ENCODE measurements around the gene BRCA2.

The BRCA2 gene

DNA sequence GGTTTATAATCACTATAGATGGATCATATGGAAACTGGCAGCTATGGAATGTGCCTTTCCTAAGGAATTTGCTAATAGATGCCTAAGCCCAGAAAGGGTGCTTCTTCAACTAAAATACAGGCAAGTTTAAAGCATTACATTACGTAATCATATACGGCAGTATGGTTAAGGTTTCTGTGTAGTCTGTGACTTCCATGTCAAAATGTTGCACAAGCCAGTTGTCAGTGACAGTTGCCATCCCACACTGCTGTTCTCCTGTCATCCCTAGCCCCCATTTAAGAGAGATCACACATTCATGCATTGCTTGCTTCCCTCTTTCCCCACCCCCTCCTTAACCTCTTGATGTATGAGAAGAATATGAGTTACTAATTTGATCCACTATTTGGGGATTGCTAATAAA lies 47.3 kb downstream of the BRCA2 start:
- no peak overlapping the region for H3K9ac ChIP-seq (ENCODE audit: insufficient read length, low read depth)
- peaks cover 18% of the 10 kb centered on the region for H3K36me3 ChIP-seq (ENCODE audit: insufficient read depth, insufficient read length, low read length)
- no peak overlapping the region for H3K4me3 ChIP-seq (ENCODE audit: insufficient read length, low read depth)
- DNase-seq (ENCODE audit: low read depth, low spot score), result no peak
- TF ChIP-seq SUZ12 (IDR thresholded peaks at IDR 0.05; ENCODE audit: extremely low read depth, insufficient read depth, insufficient read length) (no peak), ZNF274 (IDR thresholded peaks at IDR 0.05; ENCODE audit: low read depth, low read length) (no peak), YY1 (IDR thresholded peaks at IDR 0.05; ENCODE audit: insufficient read depth, insufficient read length) (no peak)
- H3K4me1 ChIP-seq (ENCODE audit: insufficient read depth, insufficient read length), result no peaks in the 10 kb centered on the region
- no peaks in the 10 kb centered on the region for H3K27me3 ChIP-seq (ENCODE audit: insufficient read depth, insufficient read length)
- H3K9me3 ChIP-seq (ENCODE audit: insufficient read depth, low read length), result no peaks in the 10 kb centered on the region

GRCh38 chr13:32370805-32371204 lies 55.5 kb downstream of the BRCA2 start:
- Histone ChIP-seq H3K27me3 (ENCODE audit: insufficient read depth, insufficient read length) (no peaks in the 10 kb centered on the region), H3K9me3 (ENCODE audit: insufficient read depth, low read length) (peaks cover 8% of the 10 kb centered on the region; the same call in 1 of the 2 replicates), H3K9ac (ENCODE audit: insufficient read length, low read depth) (no peak overlapping the region), H3K36me3 (ENCODE audit: insufficient read depth, insufficient read length, low read length) (peaks cover 22% of the 10 kb centered on the region), H3K4me3 (ENCODE audit: insufficient read length, low read depth) (no peak overlapping the region), H3K4me1 (ENCODE audit: insufficient read depth, insufficient read length) (no peaks in the 10 kb centered on the region)
- no peak for DNase-seq (ENCODE audit: low read depth, low spot score)
- TF ChIP-seq SUZ12 (IDR thresholded peaks at IDR 0.05; ENCODE audit: extremely low read depth, insufficient read depth, insufficient read length), result no peak
- no peak for TF ChIP-seq ZNF274 (IDR thresholded peaks at IDR 0.05; ENCODE audit: low read depth, low read length)
- no peak for TF ChIP-seq YY1 (IDR thresholded peaks at IDR 0.05; ENCODE audit: insufficient read depth, insufficient read length)

DNA sequence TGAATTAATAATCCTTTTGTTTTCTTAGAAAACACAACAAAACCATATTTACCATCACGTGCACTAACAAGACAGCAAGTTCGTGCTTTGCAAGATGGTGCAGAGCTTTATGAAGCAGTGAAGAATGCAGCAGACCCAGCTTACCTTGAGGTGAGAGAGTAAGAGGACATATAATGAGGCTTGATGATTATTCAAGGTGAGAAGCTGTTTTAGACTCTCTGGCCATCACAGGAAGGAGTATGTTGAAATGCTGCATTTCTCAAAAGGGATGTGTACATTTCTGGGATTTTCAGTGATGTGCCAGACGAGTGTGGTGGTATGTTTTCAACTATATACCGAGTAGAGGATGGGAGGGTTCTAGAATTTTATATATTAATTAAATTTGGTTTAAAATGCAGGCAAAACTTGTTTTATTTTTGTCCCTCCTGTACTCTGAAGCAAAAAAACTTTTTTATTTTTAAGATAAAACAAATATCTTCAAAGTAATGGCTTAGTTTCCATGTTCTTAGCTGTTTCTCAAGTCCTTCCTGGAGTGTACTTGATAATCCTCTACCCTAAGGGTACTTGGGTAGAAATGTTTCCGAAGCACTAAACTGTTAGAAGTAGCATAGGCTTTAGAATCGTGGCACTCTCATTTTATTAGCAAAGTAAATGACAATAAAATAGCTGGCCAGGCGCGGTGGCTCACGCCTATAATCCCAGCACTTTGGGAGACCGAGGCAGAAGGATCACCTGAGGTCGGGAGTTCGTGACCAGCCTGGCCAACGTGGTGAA lies 61.5 kb downstream of the BRCA2 start:
- no peak for DNase-seq (ENCODE audit: low read depth, low spot score)
- Histone ChIP-seq H3K9ac (ENCODE audit: insufficient read length, low read depth) (no peak overlapping the region), H3K36me3 (ENCODE audit: insufficient read depth, insufficient read length, low read length) (peaks cover 41% of the 10 kb centered on the region), H3K4me3 (ENCODE audit: insufficient read length, low read depth) (no peak overlapping the region), H3K4me1 (ENCODE audit: insufficient read depth, insufficient read length) (no peaks in the 10 kb centered on the region), H3K27me3 (ENCODE audit: insufficient read depth, insufficient read length) (no peaks in the 10 kb centered on the region), H3K9me3 (ENCODE audit: insufficient read depth, low read length) (peaks cover 8% of the 10 kb centered on the region; the same call in 1 of the 2 replicates)
- TF ChIP-seq YY1 (IDR thresholded peaks at IDR 0.05; ENCODE audit: insufficient read depth, insufficient read length) (no peak), SUZ12 (IDR thresholded peaks at IDR 0.05; ENCODE audit: extremely low read depth, insufficient read depth, insufficient read length) (no peak), ZNF274 (IDR thresholded peaks at IDR 0.05; ENCODE audit: low read depth, low read length) (no peak)

GRCh38 chr13:32378012-32378411 lies 62.7 kb downstream of the BRCA2 start:
- Histone ChIP-seq H3K36me3 (ENCODE audit: insufficient read depth, insufficient read length, low read length) (peaks cover 52% of the 10 kb centered on the region), H3K9me3 (ENCODE audit: insufficient read depth, low read length) (peaks cover 8% of the 10 kb centered on the region; the same call in 1 of the 2 replicates), H3K27me3 (ENCODE audit: insufficient read depth, insufficient read length) (no peaks in the 10 kb centered on the region), H3K9ac (ENCODE audit: insufficient read length, low read depth) (no peak overlapping the region), H3K4me1 (ENCODE audit: insufficient read depth, insufficient read length) (no peaks in the 10 kb centered on the region), H3K4me3 (ENCODE audit: insufficient read length, low read depth) (no peak overlapping the region)
- no peak for DNase-seq (ENCODE audit: low read depth, low spot score)
- no peak for TF ChIP-seq ZNF274 (IDR thresholded peaks at IDR 0.05; ENCODE audit: low read depth, low read length)
- TF ChIP-seq SUZ12 (IDR thresholded peaks at IDR 0.05; ENCODE audit: extremely low read depth, insufficient read depth, insufficient read length), result no peak
- TF ChIP-seq YY1 (IDR thresholded peaks at IDR 0.05; ENCODE audit: insufficient read depth, insufficient read length), result no peak

GRCh38 chr13:32381539-32381938 lies 66.2 kb downstream of the BRCA2 start:
- H3K4me3 ChIP-seq (ENCODE audit: insufficient read length, low read depth), result no peak overlapping the region
- H3K36me3 ChIP-seq (ENCODE audit: insufficient read depth, insufficient read length, low read length), result peaks cover 47% of the 10 kb centered on the region
- no peak overlapping the region for H3K9ac ChIP-seq (ENCODE audit: insufficient read length, low read depth)
- DNase-seq (ENCODE audit: low read depth, low spot score), result no peak
- no peaks in the 10 kb centered on the region for H3K9me3 ChIP-seq (ENCODE audit: insufficient read depth, low read length)
- TF ChIP-seq SUZ12 (IDR thresholded peaks at IDR 0.05; ENCODE audit: extremely low read depth, insufficient read depth, insufficient read length) (no peak), ZNF274 (IDR thresholded peaks at IDR 0.05; ENCODE audit: low read depth, low read length) (no peak), YY1 (IDR thresholded peaks at IDR 0.05; ENCODE audit: insufficient read depth, insufficient read length) (no peak)
- H3K4me1 ChIP-seq (ENCODE audit: insufficient read depth, insufficient read length), result no peaks in the 10 kb centered on the region
- no peaks in the 10 kb centered on the region for H3K27me3 ChIP-seq (ENCODE audit: insufficient read depth, insufficient read length)

GRCh38 chr13:32383836-32384618 lies 68.7 kb downstream of the BRCA2 start:
- Histone ChIP-seq H3K4me1 (ENCODE audit: insufficient read depth, insufficient read length) (no peaks in the 10 kb centered on the region), H3K4me3 (ENCODE audit: insufficient read length, low read depth) (no peak overlapping the region), H3K9me3 (ENCODE audit: insufficient read depth, low read length) (no peaks in the 10 kb centered on the region), H3K9ac (ENCODE audit: insufficient read length, low read depth) (no peak overlapping the region), H3K27me3 (ENCODE audit: insufficient read depth, insufficient read length) (no peaks in the 10 kb centered on the region), H3K36me3 (ENCODE audit: insufficient read depth, insufficient read length, low read length) (peaks cover 44% of the 10 kb centered on the region)
- TF ChIP-seq SUZ12 (IDR thresholded peaks at IDR 0.05; ENCODE audit: extremely low read depth, insufficient read depth, insufficient read length), result no peak
- no peak for TF ChIP-seq ZNF274 (IDR thresholded peaks at IDR 0.05; ENCODE audit: low read depth, low read length)
- no peak for TF ChIP-seq YY1 (IDR thresholded peaks at IDR 0.05; ENCODE audit: insufficient read depth, insufficient read length)
- DNase-seq (ENCODE audit: low read depth, low spot score), result no peak

DNA sequence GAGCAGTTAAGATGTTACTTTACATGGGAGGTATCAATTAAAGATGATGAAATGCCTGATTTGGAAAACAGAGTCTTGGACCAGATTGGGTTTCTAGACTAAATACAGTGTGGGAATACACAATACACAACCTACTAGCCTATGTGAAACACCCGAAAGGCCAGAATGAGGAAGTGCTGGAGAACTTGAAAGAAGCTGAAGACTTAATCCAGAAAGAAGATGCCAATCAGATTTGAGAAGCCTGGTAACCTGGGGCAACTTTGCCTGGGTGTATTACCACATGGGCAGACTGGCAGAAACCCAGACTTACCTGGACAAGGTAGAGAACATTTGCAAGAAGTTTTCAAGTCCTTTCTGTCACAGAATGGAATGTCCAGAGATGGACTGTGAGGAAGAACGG lies 69.4 kb downstream of the BRCA2 start:
- DNase-seq (ENCODE audit: low read depth, low spot score), result no peak
- Histone ChIP-seq H3K27me3 (ENCODE audit: insufficient read depth, insufficient read length) (no peaks in the 10 kb centered on the region), H3K36me3 (ENCODE audit: insufficient read depth, insufficient read length, low read length) (peaks cover 39% of the 10 kb centered on the region), H3K9me3 (ENCODE audit: insufficient read depth, low read length) (no peaks in the 10 kb centered on the region), H3K4me1 (ENCODE audit: insufficient read depth, insufficient read length) (no peaks in the 10 kb centered on the region), H3K9ac (ENCODE audit: insufficient read length, low read depth) (no peak overlapping the region), H3K4me3 (ENCODE audit: insufficient read length, low read depth) (no peak overlapping the region)
- TF ChIP-seq YY1 (IDR thresholded peaks at IDR 0.05; ENCODE audit: insufficient read depth, insufficient read length), result no peak
- TF ChIP-seq SUZ12 (IDR thresholded peaks at IDR 0.05; ENCODE audit: extremely low read depth, insufficient read depth, insufficient read length), result no peak
- TF ChIP-seq ZNF274 (IDR thresholded peaks at IDR 0.05; ENCODE audit: low read depth, low read length), result no peak
